ENCODE data around the gene VAV2. TPM values are rescaled to one million over a fixed set of nuclear protein-coding genes. Genes with fewer than 3 reads are reported as not detected.
A peak's percentile ranks its signal among the peaks of the same experiment; 100 is the strongest.

The VAV2 gene
- total and polyA plus RNA-seq, 2 experiments from 2014 or later = 8.1 to 28.9 TPM

GRCh38 chr9:133990366-133991213 lies 1.5 kb downstream of the VAV2 start:
- peaks cover 2% of the 10 kb centered on the region for H4K20me1 ChIP-seq (replicated peaks; ENCODE audit: insufficient read depth)
- H2AFZ ChIP-seq = no peak overlapping the region
- H3F3A ChIP-seq (replicated peaks; ENCODE audit: low read depth) = 0 out of 2 replicates have a peak, but pooled peaks cover 4% of the 10 kb centered on the region
- H3K27me3 ChIP-seq (ENCODE audit: insufficient read depth) = no peaks in the 10 kb centered on the region
- ATAC-seq = peak; percentile 7
- Mint-ChIP-seq H3K27ac (no peak overlapping the region), H3K4me1 (peaks cover 43% of the 10 kb centered on the region), H3K9me3 (no peaks in the 10 kb centered on the region), H3K4me3 (peak overlapping the region; percentile 80), H3K36me3 (ENCODE audit: low read depth) (no peaks in the 10 kb centered on the region), H3K27me3 (ENCODE audit: insufficient read depth, low read depth, poor library complexity) (peaks cover 13% of the 10 kb centered on the region)
- peak overlapping the region; percentile 79 for H3K4me3 ChIP-seq
- H3K4me1 ChIP-seq (ENCODE audit: insufficient read depth) = peaks cover 17% of the 10 kb centered on the region; the same call in 1 of the 2 replicates
- peak overlapping the region; percentile 99 for H3K4me2 ChIP-seq
- H3K79me2 ChIP-seq (replicated peaks; ENCODE audit: insufficient read depth) = peaks cover 57% of the 10 kb centered on the region
- no peaks in the 10 kb centered on the region for H3K9me2 ChIP-seq (ENCODE audit: insufficient read depth)
- no peak overlapping the region for H3K27ac ChIP-seq (ENCODE audit: low read depth)
- DNase-seq (ENCODE audit: low spot score) = peak; percentile 52
- H3K36me3 ChIP-seq (ENCODE audit: insufficient read depth) = no peaks in the 10 kb centered on the region
- TF ChIP-seq CTCF (conservative IDR thresholded peaks at IDR 0.05; ENCODE audit: low read depth in 2 of 2) = no peak
- no peak for TF ChIP-seq ZNF331 (CRISPR knock-in tag; IDR thresholded peaks at IDR 0.05; ENCODE audit: low read depth)
- no peak for TF ChIP-seq REST (IDR thresholded peaks at IDR 0.05; ENCODE audit: unreplicated experiment)
- TF ChIP-seq JUNB (IDR thresholded peaks at IDR 0.05; ENCODE audit: unreplicated experiment) = no peak
- TF ChIP-seq EZH2phosphoT487 (IDR thresholded peaks at IDR 0.05; ENCODE audit: unreplicated experiment) = no peak
- no peak for TF ChIP-seq CREB1 (CRISPR knock-in tag; IDR thresholded peaks at IDR 0.05; ENCODE audit: low read depth)

- Histone ChIP-seq H4K20me1 (replicated peaks; ENCODE audit: insufficient read depth) (peaks cover 3% of the 10 kb centered on the region), H3K4me2 (peak overlapping the region; percentile 99; the same call in 1 of the 2 replicates), H3K27ac (ENCODE audit: low read depth) (no peak overlapping the region), H3K27me3 (ENCODE audit: insufficient read depth) (no peaks in the 10 kb centered on the region), H3F3A (replicated peaks; ENCODE audit: low read depth) (0 out of 2 replicates have a peak, but pooled peaks cover 4% of the 10 kb centered on the region), H3K4me1 (ENCODE audit: insufficient read depth) (peaks cover 17% of the 10 kb centered on the region; the same call in 1 of the 2 replicates), H2AFZ (no peak overlapping the region), H3K4me3 (peak overlapping the region; percentile 79; the same call in 1 of the 2 replicates), H3K9me2 (ENCODE audit: insufficient read depth) (no peaks in the 10 kb centered on the region), H3K36me3 (ENCODE audit: insufficient read depth) (no peaks in the 10 kb centered on the region), H3K79me2 (replicated peaks; ENCODE audit: insufficient read depth) (peaks cover 65% of the 10 kb centered on the region)
- ATAC-seq (no peak), DNase-seq (ENCODE audit: low spot score) (no peak)
- Mint-ChIP-seq H3K9me3 (no peaks in the 10 kb centered on the region), H3K4me3 (peak overlapping the region; percentile 40; the same call in 2 of the 3 replicates), H3K27ac (no peak overlapping the region), H3K27me3 (ENCODE audit: insufficient read depth, low read depth, poor library complexity) (peaks cover 12% of the 10 kb centered on the region), H3K36me3 (ENCODE audit: low read depth) (no peaks in the 10 kb centered on the region; the same call in 2 of the 3 replicates), H3K4me1 (peaks cover 41% of the 10 kb centered on the region)
- TF ChIP-seq ETS1 (IDR thresholded peaks at IDR 0.05) = no peak
- TF ChIP-seq POLR2AphosphoS5 (IDR thresholded peaks at IDR 0.05; ENCODE audit: low read depth) = no peak
- TF ChIP-seq EZH2phosphoT487 (IDR thresholded peaks at IDR 0.05; ENCODE audit: unreplicated experiment) = no peak
- no peak for TF ChIP-seq CTCF (conservative IDR thresholded peaks at IDR 0.05; ENCODE audit: low read depth in 2 of 2)
- no peak for TF ChIP-seq JUNB (IDR thresholded peaks at IDR 0.05; ENCODE audit: unreplicated experiment)
These were observed 2.3 kb downstream of the VAV2 start for GRCh38 chr9:133989625-133990365.

Measured in GM23338 (cell line).